Left renal pelvis (tissue), 4 donors: ENCODE data around the gene RRBP1. TPM values are rescaled to one million over a fixed set of nuclear protein-coding genes. Genes with fewer than 3 reads are reported as not detected.

ENCODE experiments used
- polyA plus RNA-seq, 4 donors: library from polyadenylated mRNA; unstranded; fragments of 120-200 nt; gene quantifications; one replicate each; pipeline ENCODE4 v1.2.1, GENCODE V29; 2013; ENCODE audit not compliant: insufficient read length in 4 of 4

The RRBP1 gene
- polyA plus RNA-seq, 4 donors, result 116 to 208 (median 134) TPM

Other genes starting within 250 kb of the RRBP1 start
- 1 to 10 TPM; 3.1 to 4.9 (median 3.8) TPM for gene BFSP1, start 150.9 kb downstream of the RRBP1 start, polyA plus RNA-seq
- 100 to 1,000 TPM; 313 to 472 (median 389) TPM for gene DSTN, start 112.2 kb downstream of the RRBP1 start, polyA plus RNA-seq
- gene BANF2, start 17.7 kb upstream of the RRBP1 start, polyA plus RNA-seq, result not detected